Umbilical cord (tissue), 2 donors: Measurements from ENCODE around the gene RER1. TPM values are rescaled to one million over a fixed set of nuclear protein-coding genes. Genes with fewer than 3 reads are reported as not detected.

Experiments used
- DNase-seq: peaks from one replicate; pipeline ENCODE4 v3.0.0-alpha.2; 2015; ENCODE audit warnings: low spot score
- total RNA-seq: library from RNA; depleted of rRNA; stranded (reverse); fragments of >200 nt; gene quantifications from one replicate; pipeline ENCODE4 v1.2.3, GENCODE V29; 2014; ENCODE audit warnings: low replicate concordance; ENCODE audit not compliant: insufficient read depth

RER1 gene
- total RNA-seq, 1 donor from 2014 or later = 71.3 TPM

GRCh38 chr1:2375923-2376260, 15.7 kb upstream of the RER1 start:
- DNase-seq = no peak

GRCh38 chr1:2376261-2376741, 15.3 kb upstream of the RER1 start:
- no peak for DNase-seq

GRCh38 chr1:2376931-2377672, 14.5 kb upstream of the RER1 start:
- DNase-seq = no peak

- DNase-seq = no peak
Measured at GRCh38 chr1:2377751-2378440, 13.7 kb upstream of the RER1 start.

GRCh38 chr1:2378441-2378851, 13.2 kb upstream of the RER1 start:
- DNase-seq = no peak

- no peak for DNase-seq
Measured at GRCh38 chr1:2378956-2379732, 12.5 kb upstream of the RER1 start.

GRCh38 chr1:2379733-2380404, 11.8 kb upstream of the RER1 start:
- no peak for DNase-seq

- DNase-seq = no peak
Measured at GRCh38 chr1:2380816-2381591, 10.6 kb upstream of the RER1 start.

- peak; percentile 80 for DNase-seq
Measured at GRCh38 chr1:2381741-2382620, 9.7 kb upstream of the RER1 start.

- DNase-seq = no peak
Measured at GRCh38 chr1:2382621-2383361, 8.8 kb upstream of the RER1 start.

GRCh38 chr1:2383576-2383975, 8.1 kb upstream of the RER1 start:
- DNase-seq = no peak

- no peak for DNase-seq
Measured at GRCh38 chr1:2384130-2384860, 7.3 kb upstream of the RER1 start.

- no peak for DNase-seq
Measured at GRCh38 chr1:2384941-2385481, 6.6 kb upstream of the RER1 start.

GRCh38 chr1:2385606-2386280, 5.9 kb upstream of the RER1 start:
- DNase-seq = no peak

GRCh38 chr1:2386636-2387611, 4.7 kb upstream of the RER1 start:
- DNase-seq = no peak
